Measurements from ENCODE around the gene NAPEPLD. TPM values are rescaled to one million over a fixed set of nuclear protein-coding genes. Genes with fewer than 3 reads are reported as not detected.
"Not testable (repeated sequence)": the region's sequence is repeated elsewhere in the genome, so short reads cannot be mapped to it uniquely, and the experiment has no call there.

The NAPEPLD gene
- total and polyA plus RNA-seq, 2 of the 8 experiments (the other 6 are each of a cell fraction or from before 2014, with no cell fraction given), result 4.2 to 9.9 TPM

DNA sequence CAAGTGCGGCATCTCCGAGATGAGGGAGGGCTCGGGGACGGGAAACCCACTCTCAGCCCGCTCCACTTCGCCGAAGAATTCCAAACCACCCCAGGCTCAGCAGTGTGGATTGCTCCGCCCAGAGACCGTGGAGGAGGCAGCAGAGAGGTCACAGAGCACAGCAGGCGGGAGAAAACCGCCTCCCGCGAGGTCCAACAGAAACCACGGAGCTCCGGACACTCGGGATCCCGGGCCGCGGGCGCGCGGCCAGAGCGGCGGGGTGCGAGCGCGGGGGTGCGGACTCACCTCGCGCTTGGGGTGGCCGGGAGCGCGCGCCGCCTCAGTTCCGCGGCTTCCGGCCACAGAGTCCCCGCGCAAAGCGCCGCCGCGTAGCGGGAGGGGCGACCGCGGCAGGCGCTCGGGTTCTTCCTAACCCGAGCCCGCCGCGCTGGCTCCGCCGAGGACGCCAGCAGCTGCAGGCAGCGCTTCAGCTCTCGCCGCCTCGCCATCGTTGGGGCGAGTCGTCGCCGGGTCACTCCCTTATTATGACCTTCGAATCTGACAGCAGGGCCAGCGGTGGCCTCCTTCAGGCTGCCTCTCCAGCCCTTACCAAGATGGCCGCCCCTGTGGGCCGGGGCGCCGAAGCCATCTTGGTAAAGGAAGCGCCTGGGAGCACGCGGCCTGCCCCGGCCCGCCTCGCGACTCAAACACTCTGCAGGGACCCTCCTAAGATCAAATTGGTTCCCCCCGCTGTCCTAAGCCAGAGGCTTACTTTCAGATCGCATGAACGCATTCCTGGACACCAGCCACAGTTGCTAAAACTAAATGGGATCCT, at the start of gene NAPEPLD (continued):
- TF ChIP-seq, protein P1, sequence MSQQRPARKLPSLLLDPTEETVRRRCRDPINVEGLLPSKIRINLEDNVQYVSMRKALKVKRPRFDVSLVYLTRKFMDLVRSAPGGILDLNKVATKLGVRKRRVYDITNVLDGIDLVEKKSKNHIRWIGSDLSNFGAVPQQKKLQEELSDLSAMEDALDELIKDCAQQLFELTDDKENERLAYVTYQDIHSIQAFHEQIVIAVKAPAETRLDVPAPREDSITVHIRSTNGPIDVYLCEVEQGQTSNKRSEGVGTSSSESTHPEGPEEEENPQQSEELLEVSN (IDR thresholded peaks at IDR 0.05), result peak; percentile 98
- no peak for TF ChIP-seq CHD1 (IDR thresholded peaks at IDR 0.05; ENCODE audit: low read depth, low read length)

DNA sequence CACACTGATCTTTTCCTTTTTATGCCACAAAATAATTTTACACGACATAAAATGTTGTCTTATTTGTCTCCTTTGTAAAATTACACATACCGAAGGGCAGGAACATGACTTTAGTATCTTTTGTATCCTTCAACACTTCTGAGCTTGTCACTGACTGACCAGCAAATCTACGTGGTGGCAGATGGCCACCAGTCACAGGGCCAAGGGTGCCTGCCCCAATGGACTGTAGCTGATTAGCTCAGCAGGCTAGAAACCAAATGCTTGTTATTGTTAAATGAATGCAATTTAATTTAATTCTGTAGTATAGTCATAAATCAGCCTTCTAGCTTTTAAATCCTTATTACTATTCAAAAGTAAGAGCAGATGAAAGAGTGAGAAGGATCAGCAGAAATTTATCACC, 49.2 kb upstream of the NAPEPLD start:
- H3K79me1 ChIP-seq (ENCODE audit: low read depth, low read length); DNase-seq (ENCODE audit: low read depth in 1 of 2, low spot score in 2 of 2); H3K4me2 ChIP-seq (ENCODE audit: insufficient read depth in 1 of 2, low read depth in 2 of 2, low read length in 2 of 2); H2AFZ ChIP-seq (ENCODE audit: low read length); H3K56ac ChIP-seq (replicated peaks; ENCODE audit: insufficient read length, low read depth, low read length); H2BK5ac ChIP-seq (ENCODE audit: low read depth, low read length); H3K14ac ChIP-seq (ENCODE audit: insufficient read length); H2BK12ac ChIP-seq (ENCODE audit: low read depth, low read length); CTCF ChIA-PET (ENCODE audit: partially characterized antibody); H2AK5ac ChIP-seq (ENCODE audit: low read depth, low read length); POLR2A ChIA-PET (ENCODE audit: partially characterized antibody); FAIRE-seq; H3K18ac ChIP-seq (ENCODE audit: extremely low read depth, low read length); H3K9ac ChIP-seq (replicated peaks in 1 of 4; ENCODE audit: extremely low read depth in 1 of 4, low read depth in 3 of 4, low read length in 3 of 4); H3K79me2 ChIP-seq (ENCODE audit: control insufficient read depth in 1 of 2, insufficient read depth in 2 of 2, low read length in 2 of 2); H3K36me3 ChIP-seq (ENCODE audit: control insufficient read depth in 2 of 4, insufficient read depth in 4 of 4, low read length in 3 of 4); H4K8ac ChIP-seq (ENCODE audit: extremely low read depth, insufficient read depth, low read length); H3K4me3 ChIP-seq (ENCODE audit: extremely low read depth in 1 of 4, insufficient read depth in 2 of 4, low read depth in 3 of 4, low read length in 4 of 4); H3K27ac ChIP-seq (ENCODE audit: low read depth, low read length); H4K20me1 ChIP-seq (replicated peaks in 1 of 2; ENCODE audit: control insufficient read depth in 1 of 2, insufficient read depth in 2 of 2, low read length in 2 of 2); H3K27me3 ChIP-seq (replicated peaks in 1 of 4; ENCODE audit: control insufficient read depth in 3 of 4, extremely low read depth in 1 of 4, insufficient read depth in 3 of 4, low read length in 3 of 4); H2BK20ac ChIP-seq (ENCODE audit: low read length); H4K91ac ChIP-seq (replicated peaks; ENCODE audit: insufficient read length, low read length); H3K4me1 ChIP-seq (replicated peaks in 1 of 4; ENCODE audit: control insufficient read depth in 3 of 4, insufficient read depth in 4 of 4, low read length in 3 of 4); H2BK15ac ChIP-seq (ENCODE audit: low read length); H2BK120ac ChIP-seq (replicated peaks; ENCODE audit: low read depth, low read length); H3K9me3 ChIP-seq (ENCODE audit: insufficient read depth in 2 of 2, low read depth in 1 of 2, low read length in 1 of 2); H3K23me2 ChIP-seq (ENCODE audit: low read depth, low read length); H3K4ac ChIP-seq (replicated peaks; ENCODE audit: insufficient read length, low read depth, low read length); H3K23ac ChIP-seq (ENCODE audit: insufficient read length); H4K5ac ChIP-seq (ENCODE audit: insufficient read length, low read depth, low read length): not testable (repeated sequence)
- 86% methylated on average over 3 of the region's 3 CpGs; no CpG with 5 or more reads in 1 of the 2 experiments for WGBS, 2 experiments (ENCODE audit: extremely low coverage in 1 of 2, insufficient coverage in 1 of 2, insufficient read length in 1 of 2, insufficient replicate concordance in 2 of 2, low coverage in 1 of 2, low lambda C conversion rate in 2 of 2, missing lambda C conversion rate in 1 of 2)

Measured in H1 (cell line).